H1 (cell line): ENCODE measurements around the gene CALCR. TPM values are rescaled to one million over a fixed set of nuclear protein-coding genes. Genes with fewer than 3 reads are reported as not detected.

Experiments used
- ASH2L ChIP-seq: fragments of 200-600, 300-600 bp; sonication (generic); IDR thresholded peaks from one replicate; pipeline ENCODE4 v1.7.1; 2017; ENCODE audit warnings: low read length
- BRCA1 ChIP-seq: IDR thresholded peaks from 2 replicates; pipeline ENCODE4 v1.6.1; 2012; ENCODE audit warnings: low read depth, low read length, improper control_type of control experiment
- KDM4A ChIP-seq: IDR thresholded peaks from one replicate; pipeline ENCODE4 v1.7.1; 2012; ENCODE audit warnings: low read depth, mild to moderate bottlenecking, moderate library complexity, low read length, inconsistent platforms; ENCODE audit not compliant: severe bottlenecking
- KDM5A ChIP-seq: fragments of 200-600 bp; IDR thresholded peaks from 2 replicates; pipeline ENCODE4 v1.7.1; 2012; ENCODE audit warnings: mild to moderate bottlenecking, low read length, inconsistent platforms, mixed read lengths
- PHF8 ChIP-seq: fragments of 200-600 bp; sonication (generic); conservative IDR thresholded peaks from 2 replicates; pipeline ENCODE4 v1.7.1; 2012; ENCODE audit warnings: low read depth, mild to moderate bottlenecking, inconsistent platforms, low read length, moderate library complexity
- RFX5 ChIP-seq: IDR thresholded peaks from 2 replicates; pipeline ENCODE4 v1.6.1; 2011; ENCODE audit warnings: low read depth, low read length, improper control_type of control experiment, borderline replicate concordance
- RXRA ChIP-seq: IDR thresholded peaks from 2 replicates; pipeline ENCODE4 v1.6.1; 2011; ENCODE audit warnings: low read depth, mild to moderate bottlenecking, low read length, moderate library complexity; ENCODE audit not compliant: insufficient read depth
- SIRT6 ChIP-seq: IDR thresholded peaks from one replicate; pipeline ENCODE4 v1.7.1; 2012; ENCODE audit warnings: low read length, inconsistent platforms
- SUZ12 ChIP-seq: fragments of 200-600 bp; sonication (generic); IDR thresholded peaks from 2 replicates; pipeline ENCODE4 v1.6.1; 2012; ENCODE audit warnings: mild to moderate bottlenecking, inconsistent platforms, low read length, moderate library complexity, mixed read lengths
- polyA plus RNA-seq, 7 experiments: library from polyadenylated mRNA; depleted of rRNA in 3 of 7; stranded (reverse) in 5 of 7; unstranded in 2 of 7; fragments of >200 nt in 5 of 7; fragments of 200-250 nt in 2 of 7; gene quantifications; 1 replicate in 5 of 7; 2 replicates in 1 of 7; 4 replicates in 1 of 7; pipeline versions ENCODE4 v1.2.1 to v1.2.3, GENCODE V29; 2011 to 2013; ENCODE audit warnings: missing spikeins in 2 of 7, mixed read lengths in 2 of 7
- total RNA-seq: library from RNA; stranded (reverse); fragmentation: NEBNext Ultra II Directional; extraction: Animal tissue kit (Norgen Biotek cat#: 25700); gene quantifications from 2 replicates; pipeline ENCODE4 v1.2.1, GENCODE V29; 2021
- TF ChIP-seq, protein P1 (sequence below): fragments of 300-600 bp; sonication (generic); IDR thresholded peaks from 2 replicates; pipeline ENCODE4 v1.7.1; 2012; ENCODE audit warnings: low read length, moderate library complexity, mild to moderate bottlenecking, inconsistent platforms; ENCODE audit not compliant: insufficient replicate concordance

Gene CALCR
- total and polyA plus RNA-seq, 2 of the 8 experiments (the other 6 are each of a cell fraction or from before 2014, with no cell fraction given), result 1.0 to 3.6 TPM

DNA sequence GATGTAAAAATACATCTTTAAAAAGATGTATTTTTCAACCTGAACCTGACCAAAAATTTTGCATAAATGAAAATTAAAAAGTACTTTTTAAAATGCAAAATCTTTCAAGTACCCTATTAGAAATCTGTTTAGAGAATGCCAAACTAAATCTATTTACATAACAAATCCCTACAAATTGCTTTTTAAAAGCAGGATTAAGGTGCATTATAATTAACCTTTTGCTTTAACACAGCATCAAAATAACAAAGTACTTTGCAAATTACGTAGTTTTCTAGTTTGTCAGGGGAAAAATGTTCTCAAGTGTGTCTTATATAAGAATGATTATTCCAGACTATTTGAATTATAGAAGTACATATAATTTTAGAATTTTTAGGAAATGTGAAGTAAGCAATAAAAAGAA lies 181.5 kb downstream of the CALCR start (continued):
- TF ChIP-seq, protein P1, sequence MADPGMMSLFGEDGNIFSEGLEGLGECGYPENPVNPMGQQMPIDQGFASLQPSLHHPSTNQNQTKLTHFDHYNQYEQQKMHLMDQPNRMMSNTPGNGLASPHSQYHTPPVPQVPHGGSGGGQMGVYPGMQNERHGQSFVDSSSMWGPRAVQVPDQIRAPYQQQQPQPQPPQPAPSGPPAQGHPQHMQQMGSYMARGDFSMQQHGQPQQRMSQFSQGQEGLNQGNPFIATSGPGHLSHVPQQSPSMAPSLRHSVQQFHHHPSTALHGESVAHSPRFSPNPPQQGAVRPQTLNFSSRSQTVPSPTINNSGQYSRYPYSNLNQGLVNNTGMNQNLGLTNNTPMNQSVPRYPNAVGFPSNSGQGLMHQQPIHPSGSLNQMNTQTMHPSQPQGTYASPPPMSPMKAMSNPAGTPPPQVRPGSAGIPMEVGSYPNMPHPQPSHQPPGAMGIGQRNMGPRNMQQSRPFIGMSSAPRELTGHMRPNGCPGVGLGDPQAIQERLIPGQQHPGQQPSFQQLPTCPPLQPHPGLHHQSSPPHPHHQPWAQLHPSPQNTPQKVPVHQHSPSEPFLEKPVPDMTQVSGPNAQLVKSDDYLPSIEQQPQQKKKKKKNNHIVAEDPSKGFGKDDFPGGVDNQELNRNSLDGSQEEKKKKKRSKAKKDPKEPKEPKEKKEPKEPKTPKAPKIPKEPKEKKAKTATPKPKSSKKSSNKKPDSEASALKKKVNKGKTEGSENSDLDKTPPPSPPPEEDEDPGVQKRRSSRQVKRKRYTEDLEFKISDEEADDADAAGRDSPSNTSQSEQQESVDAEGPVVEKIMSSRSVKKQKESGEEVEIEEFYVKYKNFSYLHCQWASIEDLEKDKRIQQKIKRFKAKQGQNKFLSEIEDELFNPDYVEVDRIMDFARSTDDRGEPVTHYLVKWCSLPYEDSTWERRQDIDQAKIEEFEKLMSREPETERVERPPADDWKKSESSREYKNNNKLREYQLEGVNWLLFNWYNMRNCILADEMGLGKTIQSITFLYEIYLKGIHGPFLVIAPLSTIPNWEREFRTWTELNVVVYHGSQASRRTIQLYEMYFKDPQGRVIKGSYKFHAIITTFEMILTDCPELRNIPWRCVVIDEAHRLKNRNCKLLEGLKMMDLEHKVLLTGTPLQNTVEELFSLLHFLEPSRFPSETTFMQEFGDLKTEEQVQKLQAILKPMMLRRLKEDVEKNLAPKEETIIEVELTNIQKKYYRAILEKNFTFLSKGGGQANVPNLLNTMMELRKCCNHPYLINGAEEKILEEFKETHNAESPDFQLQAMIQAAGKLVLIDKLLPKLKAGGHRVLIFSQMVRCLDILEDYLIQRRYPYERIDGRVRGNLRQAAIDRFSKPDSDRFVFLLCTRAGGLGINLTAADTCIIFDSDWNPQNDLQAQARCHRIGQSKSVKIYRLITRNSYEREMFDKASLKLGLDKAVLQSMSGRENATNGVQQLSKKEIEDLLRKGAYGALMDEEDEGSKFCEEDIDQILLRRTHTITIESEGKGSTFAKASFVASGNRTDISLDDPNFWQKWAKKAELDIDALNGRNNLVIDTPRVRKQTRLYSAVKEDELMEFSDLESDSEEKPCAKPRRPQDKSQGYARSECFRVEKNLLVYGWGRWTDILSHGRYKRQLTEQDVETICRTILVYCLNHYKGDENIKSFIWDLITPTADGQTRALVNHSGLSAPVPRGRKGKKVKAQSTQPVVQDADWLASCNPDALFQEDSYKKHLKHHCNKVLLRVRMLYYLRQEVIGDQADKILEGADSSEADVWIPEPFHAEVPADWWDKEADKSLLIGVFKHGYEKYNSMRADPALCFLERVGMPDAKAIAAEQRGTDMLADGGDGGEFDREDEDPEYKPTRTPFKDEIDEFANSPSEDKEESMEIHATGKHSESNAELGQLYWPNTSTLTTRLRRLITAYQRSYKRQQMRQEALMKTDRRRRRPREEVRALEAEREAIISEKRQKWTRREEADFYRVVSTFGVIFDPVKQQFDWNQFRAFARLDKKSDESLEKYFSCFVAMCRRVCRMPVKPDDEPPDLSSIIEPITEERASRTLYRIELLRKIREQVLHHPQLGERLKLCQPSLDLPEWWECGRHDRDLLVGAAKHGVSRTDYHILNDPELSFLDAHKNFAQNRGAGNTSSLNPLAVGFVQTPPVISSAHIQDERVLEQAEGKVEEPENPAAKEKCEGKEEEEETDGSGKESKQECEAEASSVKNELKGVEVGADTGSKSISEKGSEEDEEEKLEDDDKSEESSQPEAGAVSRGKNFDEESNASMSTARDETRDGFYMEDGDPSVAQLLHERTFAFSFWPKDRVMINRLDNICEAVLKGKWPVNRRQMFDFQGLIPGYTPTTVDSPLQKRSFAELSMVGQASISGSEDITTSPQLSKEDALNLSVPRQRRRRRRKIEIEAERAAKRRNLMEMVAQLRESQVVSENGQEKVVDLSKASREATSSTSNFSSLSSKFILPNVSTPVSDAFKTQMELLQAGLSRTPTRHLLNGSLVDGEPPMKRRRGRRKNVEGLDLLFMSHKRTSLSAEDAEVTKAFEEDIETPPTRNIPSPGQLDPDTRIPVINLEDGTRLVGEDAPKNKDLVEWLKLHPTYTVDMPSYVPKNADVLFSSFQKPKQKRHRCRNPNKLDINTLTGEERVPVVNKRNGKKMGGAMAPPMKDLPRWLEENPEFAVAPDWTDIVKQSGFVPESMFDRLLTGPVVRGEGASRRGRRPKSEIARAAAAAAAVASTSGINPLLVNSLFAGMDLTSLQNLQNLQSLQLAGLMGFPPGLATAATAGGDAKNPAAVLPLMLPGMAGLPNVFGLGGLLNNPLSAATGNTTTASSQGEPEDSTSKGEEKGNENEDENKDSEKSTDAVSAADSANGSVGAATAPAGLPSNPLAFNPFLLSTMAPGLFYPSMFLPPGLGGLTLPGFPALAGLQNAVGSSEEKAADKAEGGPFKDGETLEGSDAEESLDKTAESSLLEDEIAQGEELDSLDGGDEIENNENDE, result no peak
- TF ChIP-seq RFX5 (no peak), ASH2L (no peak), RXRA (no peak), SIRT6 (no peak), BRCA1 (no peak), PHF8 (no peak), SUZ12 (no peak), KDM4A (no peak), KDM5A (no peak)
